DOHH2 (cell line): Measurements from ENCODE around the gene SCN1B.

ENCODE experiments used
- CTCF ChIP-seq: fragments of 200-600 bp; sonication (generic); IDR thresholded peaks from one replicate; pipeline ENCODE4 v1.5.1; 2014; ENCODE audit warnings: antibody characterized with exemption, mild to moderate bottlenecking, low read depth, low read length; ENCODE audit not compliant: poor library complexity, severe bottlenecking
- EZH2phosphoT487 ChIP-seq: fragments of 200-600 bp; sonication (generic); IDR thresholded peaks from 2 replicates; pipeline ENCODE4 v1.6.1; 2017; ENCODE audit warnings: borderline replicate concordance, mild to moderate bottlenecking, antibody characterized with exemption, low read length, moderate library complexity, mixed read lengths

- no peak for TF ChIP-seq CTCF
- no peak for TF ChIP-seq EZH2phosphoT487
Observed at GRCh38 chr19:34991542-34992333, 38.5 kb upstream of the SCN1B start.
